SU-DHL-6 (cell line): Measurements from ENCODE around the gene TSACC.

Experiments used
- H2AFZ ChIP-seq: fragments of 200-600 bp; sonication (generic); 2 replicates; pipeline ENCODE4 v1.6.1; 2014; ENCODE audit warnings: low read depth, mild to moderate bottlenecking, moderate library complexity, mixed read lengths, antibody characterized with exemption, low read length; ENCODE audit not compliant: severe bottlenecking
- H3F3A ChIP-seq: fragments of 200-600 bp; shearing (Covaris generic); 2 replicates; pipeline ENCODE4 v1.6.0; 2016; ENCODE audit warnings: antibody characterized with exemption, mild to moderate bottlenecking; ENCODE audit not compliant: insufficient read depth
- H3K27ac ChIP-seq: fragments of 200-600 bp; sonication (generic); 2 replicates; pipeline ENCODE4 v1.5.1; 2016; ENCODE audit warnings: low read depth, mild to moderate bottlenecking, low read length, moderate library complexity, mixed read lengths
- H3K27me3 ChIP-seq: fragments of 200-600 bp; sonication (generic), shearing (Covaris generic); 2 replicates; pipeline ENCODE4 v1.6.0; 2014; ENCODE audit warnings: mild to moderate bottlenecking, low read length
- H3K36me3 ChIP-seq: fragments of 200-600 bp; sonication (generic); 2 replicates; pipeline ENCODE4 v1.6.1; 2014; ENCODE audit warnings: mild to moderate bottlenecking, low read length, mixed read lengths
- H3K4me2 ChIP-seq: fragments of 300-600, 200-600 bp; shearing (Covaris generic), sonication (generic); 2 replicates; pipeline ENCODE4 v1.6.0; 2014; ENCODE audit warnings: low read length, low read depth, mild to moderate bottlenecking; ENCODE audit not compliant: poor library complexity, severe bottlenecking
- H3K4me3 ChIP-seq: fragments of 200-600 bp; sonication (generic); 2 replicates; pipeline ENCODE4 v1.5.1; 2014; ENCODE audit warnings: antibody characterized with exemption, low read length, mild to moderate bottlenecking, mixed read lengths; ENCODE audit not compliant: insufficient read depth, poor library complexity, severe bottlenecking
- H3K79me2 ChIP-seq: fragments of 200-600 bp; sonication (generic); 2 replicates; pipeline ENCODE4 v1.6.1; 2014; ENCODE audit warnings: mild to moderate bottlenecking, low read length, moderate library complexity; ENCODE audit not compliant: insufficient read depth
- H3K9ac ChIP-seq: fragments of 200-600 bp; sonication (generic); 2 replicates; pipeline ENCODE4 v1.7.0; 2014; ENCODE audit warnings: mild to moderate bottlenecking, low read length
- H3K9me2 ChIP-seq: fragments of 200-600 bp; sonication (generic); replicated peaks from 2 replicates; pipeline ENCODE4 v1.6.1; 2014; ENCODE audit warnings: low read length; ENCODE audit not compliant: insufficient read depth
- H3K9me3 ChIP-seq: fragments of 200-600 bp; sonication (generic); 2 replicates; pipeline ENCODE4 v1.6.1; 2014; ENCODE audit warnings: low read length, mixed read lengths; ENCODE audit not compliant: insufficient read depth
- H4K20me1 ChIP-seq: fragments of 200-600 bp; sonication (generic); 2 replicates; pipeline ENCODE4 v1.6.1; 2014; ENCODE audit warnings: low read depth, mild to moderate bottlenecking, antibody characterized with exemption, low read length, moderate library complexity, mixed read lengths
- EZH2phosphoT487 ChIP-seq: fragments of 200-600 bp; sonication (generic), shearing (Covaris generic); conservative IDR thresholded peaks from 2 replicates; pipeline ENCODE4 v1.6.1; 2018; ENCODE audit warnings: mild to moderate bottlenecking, antibody characterized with exemption, low read length, moderate library complexity, mixed read lengths
- TF ChIP-seq, protein P1 (sequence below): fragments of 200-600 bp; sonication (generic); IDR thresholded peaks from one replicate; pipeline ENCODE4 v1.5.1; 2017; ENCODE audit warnings: antibody characterized with exemption, mild to moderate bottlenecking, low read length, moderate library complexity; ENCODE audit not compliant: insufficient read depth, poor library complexity, severe bottlenecking

The TSACC gene

GRCh38 chr1:156298852-156299357 lies 39.4 kb upstream of the TSACC start, which contains the start of gene VHLL:
TSS of gene VHLL (minus strand) at chr1:156299307. CDS start at chr1:156299189, 118 bp downstream.
- TF ChIP-seq, protein P1, sequence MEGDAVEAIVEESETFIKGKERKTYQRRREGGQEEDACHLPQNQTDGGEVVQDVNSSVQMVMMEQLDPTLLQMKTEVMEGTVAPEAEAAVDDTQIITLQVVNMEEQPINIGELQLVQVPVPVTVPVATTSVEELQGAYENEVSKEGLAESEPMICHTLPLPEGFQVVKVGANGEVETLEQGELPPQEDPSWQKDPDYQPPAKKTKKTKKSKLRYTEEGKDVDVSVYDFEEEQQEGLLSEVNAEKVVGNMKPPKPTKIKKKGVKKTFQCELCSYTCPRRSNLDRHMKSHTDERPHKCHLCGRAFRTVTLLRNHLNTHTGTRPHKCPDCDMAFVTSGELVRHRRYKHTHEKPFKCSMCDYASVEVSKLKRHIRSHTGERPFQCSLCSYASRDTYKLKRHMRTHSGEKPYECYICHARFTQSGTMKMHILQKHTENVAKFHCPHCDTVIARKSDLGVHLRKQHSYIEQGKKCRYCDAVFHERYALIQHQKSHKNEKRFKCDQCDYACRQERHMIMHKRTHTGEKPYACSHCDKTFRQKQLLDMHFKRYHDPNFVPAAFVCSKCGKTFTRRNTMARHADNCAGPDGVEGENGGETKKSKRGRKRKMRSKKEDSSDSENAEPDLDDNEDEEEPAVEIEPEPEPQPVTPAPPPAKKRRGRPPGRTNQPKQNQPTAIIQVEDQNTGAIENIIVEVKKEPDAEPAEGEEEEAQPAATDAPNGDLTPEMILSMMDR = no peak
- TF ChIP-seq EZH2phosphoT487 = no peak
- Histone ChIP-seq H3K4me2 (no peak within 1 kb of the TSS), H3K79me2 (no peaks in the 10 kb centered on the region), H3K9me3 (no peaks in the 10 kb centered on the region), H3K27ac (no peak within 1 kb of the TSS), H3K9ac (no peak within 1 kb of the TSS), H3K27me3 (no peaks in the 10 kb centered on the region), H2AFZ (no peak within 1 kb of the TSS), H4K20me1 (no peaks in the 10 kb centered on the region), H3K36me3 (no peaks in the 10 kb centered on the region), H3F3A (peaks cover 8% of the 10 kb centered on the region; the same call in 1 of the 2 replicates), H3K9me2 (no peaks in the 10 kb centered on the region), H3K4me3 (no peak within 1 kb of the TSS)

DNA sequence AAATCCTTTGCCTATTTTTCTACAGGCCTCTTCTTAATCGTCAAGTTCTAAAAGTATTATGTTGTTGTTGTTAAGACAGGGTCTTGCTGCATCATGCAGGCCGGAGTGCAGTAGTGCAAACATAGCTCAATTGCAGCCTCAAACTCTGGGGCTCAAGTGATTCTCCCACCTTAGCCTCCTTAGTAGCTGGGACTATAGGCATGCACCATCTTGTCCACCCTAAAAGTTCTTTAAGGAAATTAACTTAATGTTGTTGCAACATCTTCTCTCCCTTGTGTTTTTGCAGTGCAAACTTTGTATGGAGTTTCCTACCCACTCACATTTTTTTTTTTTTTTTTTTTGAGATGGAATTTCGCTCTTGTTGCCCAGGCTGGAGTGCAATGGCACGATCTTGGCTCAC lies 35.1 kb upstream of the TSACC start:
- Histone ChIP-seq H4K20me1 (no peaks in the 10 kb centered on the region), H3K27ac (no peak overlapping the region), H3K4me3 (no peak overlapping the region), H3F3A (peaks cover 17% of the 10 kb centered on the region; the same call in 1 of the 2 replicates), H3K4me2 (no peak overlapping the region), H3K9me3 (no peaks in the 10 kb centered on the region), H2AFZ (no peak overlapping the region), H3K9ac (no peak overlapping the region), H3K9me2 (no peaks in the 10 kb centered on the region), H3K27me3 (no peaks in the 10 kb centered on the region), H3K79me2 (no peaks in the 10 kb centered on the region), H3K36me3 (peaks cover 8% of the 10 kb centered on the region; the same call in 1 of the 2 replicates)
- TF ChIP-seq, protein P1 = no peak
- no peak for TF ChIP-seq EZH2phosphoT487

DNA sequence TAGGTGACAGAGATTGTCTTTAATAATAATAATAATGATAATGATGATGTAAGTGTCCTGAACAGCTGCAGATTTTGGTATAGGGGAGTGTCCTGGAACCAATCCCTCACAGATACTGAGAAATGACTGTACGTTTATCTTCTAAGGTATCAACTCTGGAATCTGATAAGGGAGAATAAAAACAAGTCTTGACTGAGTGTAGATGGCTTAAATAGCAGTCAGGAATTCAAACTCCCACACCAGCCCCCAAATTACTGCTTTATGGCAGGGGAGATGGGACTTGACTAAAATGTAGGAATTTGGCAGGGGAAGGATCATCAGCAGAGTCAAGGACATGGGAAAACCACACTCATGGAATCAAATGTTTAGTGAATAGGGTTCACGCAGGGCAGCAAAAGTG lies 33.1 kb upstream of the TSACC start:
- H3K27ac ChIP-seq = no peak overlapping the region

More for the DNA sequence above, 33.1 kb upstream of the TSACC start:
- no peak overlapping the region for H2AFZ ChIP-seq
- H3K27me3 ChIP-seq = no peaks in the 10 kb centered on the region
- H3K79me2 ChIP-seq = no peaks in the 10 kb centered on the region
- no peak overlapping the region for H3K4me3 ChIP-seq
- H4K20me1 ChIP-seq = no peaks in the 10 kb centered on the region
- no peak overlapping the region for H3K4me2 ChIP-seq
- H3K9me2 ChIP-seq = no peaks in the 10 kb centered on the region
- H3K9ac ChIP-seq = no peak overlapping the region
- peaks cover 21% of the 10 kb centered on the region; the same call in 1 of the 2 replicates for H3K36me3 ChIP-seq
- H3F3A ChIP-seq = peaks cover 20% of the 10 kb centered on the region; the same call in 1 of the 2 replicates
- H3K9me3 ChIP-seq = no peaks in the 10 kb centered on the region
- TF ChIP-seq, protein P1 = no peak
- TF ChIP-seq EZH2phosphoT487 = no peak
